KBM-7 (cell line): ENCODE results near the gene ATP8B3.
A peak's percentile ranks its signal among the peaks of the same experiment; 100 is the strongest.

Experiments used
- DNase-seq: peaks from one replicate; pipeline ENCODE4 v3.0.0-alpha.2; 2015
- in situ Hi-C: fragments of 300-500 bp; cut with MboI; formaldehyde crosslinking; loops from 2 replicates; pipeline ENCODE4 v1.14.3; 2020; ENCODE audit warnings: low sequenced_read_pairs, low pct_unique_long_range_greater_than_20kb, mixed read lengths

The ATP8B3 gene

GRCh38 chr19:1811942-1812425 lies at the start of gene ATP8B3:
Gene ATP8B3 (minus strand): TSS chr19:1812276. CDS start chr19:1811736, 540 bp downstream.
- no peak for DNase-seq
- in situ Hi-C loops: no loop called here

GRCh38 chr19:1861599-1862031 lies 49.5 kb upstream of the ATP8B3 start:
- DNase-seq: no peak
- in situ Hi-C loops: no loop called here

- no peak for DNase-seq
- in situ Hi-C loops: no loop called here
These were observed 48.9 kb upstream of the ATP8B3 start for GRCh38 chr19:1860821-1861598.

GRCh38 chr19:1860042-1860775 lies 48.1 kb upstream of the ATP8B3 start:
- peak; percentile 79 for DNase-seq
- in situ Hi-C loops: no loop called here

GRCh38 chr19:1859331-1859781 lies 47.3 kb upstream of the ATP8B3 start:
- no peak for DNase-seq
- in situ Hi-C loops: no loop called here

- in situ Hi-C loops: no loop called here
- DNase-seq: no peak
These were observed 46.5 kb upstream of the ATP8B3 start for GRCh38 chr19:1858412-1859081.

- in situ Hi-C loops: no loop called here
- peak; percentile 87 for DNase-seq
These were observed 45.7 kb upstream of the ATP8B3 start for GRCh38 chr19:1857648-1858326.

- peak; percentile 95 for DNase-seq
- in situ Hi-C loops: no loop called here
These were observed 44.9 kb upstream of the ATP8B3 start for GRCh38 chr19:1856698-1857603.

GRCh38 chr19:1856345-1856697 lies 44.2 kb upstream of the ATP8B3 start:
- DNase-seq: no peak
- in situ Hi-C loops: no loop called here

GRCh38 chr19:1855828-1856255 lies 43.8 kb upstream of the ATP8B3 start:
- in situ Hi-C loops: no loop called here
- DNase-seq: no peak

- in situ Hi-C loops: no loop called here
- DNase-seq: peak; percentile 86
These were observed 43.2 kb upstream of the ATP8B3 start for GRCh38 chr19:1855040-1855827.

- DNase-seq: no peak
- in situ Hi-C loops: no loop called here
These were observed 42.5 kb upstream of the ATP8B3 start for GRCh38 chr19:1854542-1855039.

- no peak for DNase-seq
- in situ Hi-C loops: no loop called here
These were observed 42.0 kb upstream of the ATP8B3 start for GRCh38 chr19:1854039-1854541.

- in situ Hi-C loops: no loop called here
These were observed 41.4 kb upstream of the ATP8B3 start for GRCh38 chr19:1853295-1854038.

GRCh38 chr19:1852581-1853128 lies 40.6 kb upstream of the ATP8B3 start:
- in situ Hi-C loops: no loop called here

More at GRCh38 chr19:1853295-1854038, 41.4 kb upstream of the ATP8B3 start:
- DNase-seq: peak; percentile 92

More at GRCh38 chr19:1852581-1853128, 40.6 kb upstream of the ATP8B3 start:
- DNase-seq: no peak
